GM10266 (cell line): ENCODE measurements around the gene HDAC4.

Source experiments
- DNase-seq: peaks from one replicate; pipeline ENCODE4 v3.0.0; 2012; ENCODE audit errors: extremely low spot score
- CTCF ChIP-seq: IDR thresholded peaks from 2 replicates; pipeline ENCODE4 v1.5.1; 2012; ENCODE audit warnings: mild to moderate bottlenecking, low read depth; ENCODE audit not compliant: control insufficient read depth, insufficient read depth; ENCODE audit errors: missing control alignments

Gene HDAC4

GRCh38 chr2:239363946-239364637, 36.7 kb downstream of the HDAC4 start:
- DNase-seq = no peak
- TF ChIP-seq CTCF = no peak

GRCh38 chr2:239362507-239362906, 38.3 kb downstream of the HDAC4 start:
- TF ChIP-seq CTCF = no peak
- DNase-seq = no peak

- no peak for DNase-seq
- no peak for TF ChIP-seq CTCF
These were observed 39.5 kb downstream of the HDAC4 start for GRCh38 chr2:239361311-239361642.

GRCh38 chr2:239360421-239361310, 40.2 kb downstream of the HDAC4 start:
- DNase-seq = no peak
- no peak for TF ChIP-seq CTCF

- no peak for TF ChIP-seq CTCF
- no peak for DNase-seq
These were observed 40.8 kb downstream of the HDAC4 start for GRCh38 chr2:239360008-239360407.

GRCh38 chr2:239359196-239359912, 41.5 kb downstream of the HDAC4 start:
- DNase-seq = no peak
- no peak for TF ChIP-seq CTCF
